OCI-LY7 (cell line): Measurements from ENCODE around the gene DNAJC1. TPM values are rescaled to one million over a fixed set of nuclear protein-coding genes. Genes with fewer than 3 reads are reported as not detected.
A peak's percentile ranks its signal among the peaks of the same experiment; 100 is the strongest.

Experiments
- BruUV-seq: library from RNA; stranded (reverse); fragments of 400-500 nt; replicated peaks from 2 replicates; lab custom pipeline; 2021; lab: Mats Ljungman, UMichigan
- CTCF ChIA-PET: fragments of 300-600 bp; sonication (Branson Sonifier 250); formaldehyde crosslinking; loops from one replicate; lab custom pipeline; 2022; ENCODE audit warnings: antibody characterized with exemption; ENCODE audit not compliant: unreplicated experiment; lab: Charles Lee
- POLR2A ChIA-PET: fragments of 300-600 bp; sonication (Branson Sonifier 250); formaldehyde crosslinking; loops from one replicate; lab custom pipeline; 2022; ENCODE audit warnings: antibody characterized with exemption; lab: Charles Lee
- DNase-seq: peaks from one replicate; pipeline ENCODE4 v3.0.0-alpha.2; 2015; ENCODE audit warnings: low spot score
- H2AFZ ChIP-seq: fragments of 200-600 bp; sonication (generic), shearing (Covaris generic); 2 replicates; pipeline ENCODE4 v1.6.1; 2014; ENCODE audit warnings: mild to moderate bottlenecking, antibody characterized with exemption, low read length, moderate library complexity
- H3K27ac ChIP-seq: fragments of 200-600 bp; sonication (generic); 2 replicates; pipeline ENCODE4 v1.5.1; 2014; ENCODE audit warnings: mixed run types, low read depth, mild to moderate bottlenecking, moderate library complexity, low read length, inconsistent platforms; ENCODE audit not compliant: poor library complexity, severe bottlenecking
- H3K36me3 ChIP-seq: fragments of 200-600 bp; sonication (generic); 2 replicates; pipeline ENCODE4 v1.6.1; 2014; ENCODE audit warnings: mild to moderate bottlenecking, antibody characterized with exemption, low read length, moderate library complexity, mixed read lengths; ENCODE audit not compliant: insufficient read depth
- H3K4me1 ChIP-seq: fragments of 200-600 bp; sonication (generic); 2 replicates; pipeline ENCODE4 v1.5.1; 2014; ENCODE audit warnings: mild to moderate bottlenecking, low read length; ENCODE audit not compliant: insufficient read depth, poor library complexity, severe bottlenecking
- H3K4me2 ChIP-seq: fragments of 200-600 bp; sonication (generic); 2 replicates; pipeline ENCODE4 v1.6.1; 2014; ENCODE audit warnings: mild to moderate bottlenecking, low read length
- H3K4me3 ChIP-seq: fragments of 200-600 bp; sonication (generic); 2 replicates; pipeline ENCODE4 v1.5.1; 2014; ENCODE audit warnings: mild to moderate bottlenecking, low read depth, low read length; ENCODE audit not compliant: poor library complexity, severe bottlenecking
- H3K79me2 ChIP-seq: fragments of 200-600 bp; sonication (generic); 2 replicates; pipeline ENCODE4 v1.6.1; 2016; ENCODE audit warnings: low read depth, mild to moderate bottlenecking, low read length, moderate library complexity, mixed read lengths; ENCODE audit not compliant: insufficient read depth
- H3K9me2 ChIP-seq: fragments of 200-600 bp; sonication (generic); 2 replicates; pipeline ENCODE4 v1.6.1; 2016; ENCODE audit warnings: mild to moderate bottlenecking, low read length, mixed read lengths; ENCODE audit not compliant: insufficient read depth
- H3K9me3 ChIP-seq: fragments of 200-600 bp; sonication (generic); 2 replicates; pipeline ENCODE4 v1.6.1; 2014; ENCODE audit warnings: mild to moderate bottlenecking, mixed run types, low read length, mixed read lengths
- H4K20me1 ChIP-seq: fragments of 200-600 bp; sonication (generic); 2 replicates; pipeline ENCODE4 v1.6.1; 2014; ENCODE audit warnings: mild to moderate bottlenecking, antibody characterized with exemption, low read length, moderate library complexity, mixed read lengths; ENCODE audit not compliant: insufficient read depth
- CTCF ChIP-seq: fragments of 200-600 bp; sonication (generic); conservative IDR thresholded peaks from 2 replicates; pipeline ENCODE4 v1.5.1; 2014; ENCODE audit warnings: mild to moderate bottlenecking, antibody characterized with exemption, low read length, moderate library complexity, mixed read lengths
- EZH2phosphoT487 ChIP-seq: fragments of 200-600 bp; sonication (generic); IDR thresholded peaks from 2 replicates; pipeline ENCODE4 v1.6.1; 2018; ENCODE audit warnings: low read depth, borderline replicate concordance, mild to moderate bottlenecking, mixed run types, antibody characterized with exemption, low read length, moderate library complexity, mixed read lengths
- intact Hi-C: fragments of 100-400 bp; cut with micrococcal nuclease; formaldehyde crosslinking; loops from one replicate; pipeline ENCODE4 v1.10.0; 2022; ENCODE audit not compliant: unreplicated experiment
- total RNA-seq, 2 experiments: library from RNA; depleted of rRNA in 1 of 2; stranded (reverse); fragments of >200 nt in 1 of 2; shearing (Covaris generic) in 1 of 2; gene quantifications; 2 replicates each; pipeline ENCODE4 v1.2.3, GENCODE V29; 2014 to 2022

Gene DNAJC1
- total RNA-seq, 2 experiments from 2014 or later = 7.1 to 16.9 TPM

GRCh38 chr10:21954690-21955089 lies 48.8 kb downstream of the DNAJC1 start:
- H3K4me1 ChIP-seq = peaks cover 8% of the 10 kb centered on the region
- no peaks in the 10 kb centered on the region for H3K9me2 ChIP-seq
- no peak overlapping the region for H3K4me3 ChIP-seq
- no peaks in the 10 kb centered on the region; the same call in 1 of the 2 replicates for H4K20me1 ChIP-seq
- H3K36me3 ChIP-seq = no peaks in the 10 kb centered on the region
- no peaks in the 10 kb centered on the region for H3K9me3 ChIP-seq
- DNase-seq = no peak
- no peak overlapping the region for H2AFZ ChIP-seq
- no peak overlapping the region for H3K27ac ChIP-seq
- no peak overlapping the region for H3K4me2 ChIP-seq
- intact Hi-C loops = no loop called here
- BruUV-seq = no TSS peak
- TF ChIP-seq EZH2phosphoT487 (no peak), CTCF (no peak)
- no peaks in the 10 kb centered on the region for H3K79me2 ChIP-seq
- CTCF ChIA-PET = no interaction called here
- POLR2A ChIA-PET = no interaction called here

GRCh38 chr10:21954132-21954531 lies 49.4 kb downstream of the DNAJC1 start:
- H2AFZ ChIP-seq = no peak overlapping the region
- no TSS peak for BruUV-seq
- CTCF ChIA-PET = no interaction called here
- no peak overlapping the region for H3K4me3 ChIP-seq
- H3K9me3 ChIP-seq = no peaks in the 10 kb centered on the region
- intact Hi-C loops = no loop called here
- TF ChIP-seq CTCF (no peak), EZH2phosphoT487 (no peak)
- peaks cover 8% of the 10 kb centered on the region for H3K4me1 ChIP-seq
- H3K9me2 ChIP-seq = no peaks in the 10 kb centered on the region
- H3K36me3 ChIP-seq = no peaks in the 10 kb centered on the region
- DNase-seq = no peak
- H4K20me1 ChIP-seq = no peaks in the 10 kb centered on the region; the same call in 1 of the 2 replicates
- no peaks in the 10 kb centered on the region for H3K79me2 ChIP-seq
- POLR2A ChIA-PET = interaction anchor here (0.6 kb wide), 1 partner anchor 8 kb away, joined by 6 read pairs; no protein-coding TSS in a partner anchor
- no peak overlapping the region; the same call in 1 of the 2 replicates for H3K4me2 ChIP-seq
- no peak overlapping the region for H3K27ac ChIP-seq

- Histone ChIP-seq H3K27ac (no peak overlapping the region), H4K20me1 (no peaks in the 10 kb centered on the region; the same call in 1 of the 2 replicates), H3K36me3 (no peaks in the 10 kb centered on the region), H3K9me2 (no peaks in the 10 kb centered on the region), H3K79me2 (no peaks in the 10 kb centered on the region), H3K9me3 (no peaks in the 10 kb centered on the region), H3K4me1 (peaks cover 8% of the 10 kb centered on the region), H3K4me2 (no peak overlapping the region; the same call in 1 of the 2 replicates), H3K4me3 (no peak overlapping the region), H2AFZ (no peak overlapping the region)
- CTCF ChIA-PET = no interaction called here
- no peak for TF ChIP-seq EZH2phosphoT487
- TF ChIP-seq CTCF = peak; percentile 73
- no TSS peak for BruUV-seq
- intact Hi-C loops = loop anchor here (1.0 kb wide), 1 partner anchor 458 kb away; no protein-coding TSS in a partner anchor
- peak; percentile 59 for DNase-seq
- POLR2A ChIA-PET = interaction anchor here (0.6 to 0.7 kb wide), 4 partner anchors 8 to 210 kb away, joined by 3 to 6 read pairs (median 5); no protein-coding TSS in a partner anchor
Observed at GRCh38 chr10:21953585-21954057, 49.9 kb downstream of the DNAJC1 start.
